DMS153 treated with DMSO at 0.1 percent for 48 hours (cell line): Measurements from ENCODE around the gene MINDY4.

ENCODE experiments used
- DNase-seq: peaks from one replicate; lab custom pipeline; 2025; ENCODE audit not compliant: unreplicated experiment; lab: John Stamatoyannopoulos, UW

The MINDY4 gene

GRCh38 chr7:30897770-30898169 is 126.6 kb downstream of the MINDY4 start:
- no peak for DNase-seq

- DNase-seq, result no peak
These were observed 127.2 kb downstream of the MINDY4 start for GRCh38 chr7:30898411-30898810.

GRCh38 chr7:30899066-30899465 is 127.8 kb downstream of the MINDY4 start:
- no peak for DNase-seq

GRCh38 chr7:30899630-30900029 is 128.4 kb downstream of the MINDY4 start:
- no peak for DNase-seq

- no peak for DNase-seq
These were observed 128.8 kb downstream of the MINDY4 start for GRCh38 chr7:30900053-30900452.

GRCh38 chr7:30900803-30901362 is 129.7 kb downstream of the MINDY4 start:
- DNase-seq, result no peak

GRCh38 chr7:30901856-30902255 is 130.6 kb downstream of the MINDY4 start:
- no peak for DNase-seq

- no peak for DNase-seq
These were observed 131.2 kb downstream of the MINDY4 start for GRCh38 chr7:30902466-30902865.

- DNase-seq, result no peak
These were observed 131.9 kb downstream of the MINDY4 start for GRCh38 chr7:30903146-30903545.

GRCh38 chr7:30904561-30904960 is 133.3 kb downstream of the MINDY4 start:
- no peak for DNase-seq

- DNase-seq, result no peak
These were observed 134.1 kb downstream of the MINDY4 start for GRCh38 chr7:30905078-30906012.

GRCh38 chr7:30906014-30906413 is 134.8 kb downstream of the MINDY4 start:
- DNase-seq, result no peak

GRCh38 chr7:30906515-30907240 is 135.5 kb downstream of the MINDY4 start:
- no peak for DNase-seq

- DNase-seq, result no peak
These were observed 136.5 kb downstream of the MINDY4 start for GRCh38 chr7:30907527-30908267.

- DNase-seq, result no peak
These were observed 137.5 kb downstream of the MINDY4 start for GRCh38 chr7:30908681-30909080.

- no peak for DNase-seq
These were observed 138.2 kb downstream of the MINDY4 start for GRCh38 chr7:30909431-30909830.

GRCh38 chr7:30910411-30911073 is 139.3 kb downstream of the MINDY4 start:
- no peak for DNase-seq

GRCh38 chr7:30911133-30911532 is 139.9 kb downstream of the MINDY4 start:
- DNase-seq, result no peak

- DNase-seq, result no peak
These were observed 140.3 kb downstream of the MINDY4 start, which contains the start of gene AQP1 for GRCh38 chr7:30911561-30911969. AQP1 (plus strand) TSS chr7:30911853; CDS start chr7:30911910, 57 bp downstream.

- no peak for DNase-seq
These were observed 141.0 kb downstream of the MINDY4 start for GRCh38 chr7:30912021-30912730.
